Adrenal gland (tissue), 12 donors: ENCODE data around the gene MAP4K1. TPM values are rescaled to one million over a fixed set of nuclear protein-coding genes. Genes with fewer than 3 reads are reported as not detected.

ENCODE experiments used
- DNase-seq, 7 donors: peaks; one replicate each; pipeline ENCODE4 v3.0.0-alpha.2; 2019 to 2020
- H3K27ac ChIP-seq, 5 donors: fragments of 200-600 bp; sonication (generic) in 4 of 5; 1 replicate in 3 of 5; 2 replicates in 2 of 5; pipeline versions ENCODE4 v1.5.1 to v1.8.0; 2016 to 2020; ENCODE audit warnings: mild to moderate bottlenecking in 1 of 5
- H3K27me3 ChIP-seq: fragments of 200-600 bp; 2 replicates; pipeline ENCODE4 v1.8.0; 2021
- H3K36me3 ChIP-seq, 2 donors: fragments of 200-600 bp; replicated peaks in 1 of 2; 1 replicate in 1 of 2; 2 replicates in 1 of 2; pipeline versions ENCODE4 v1.5.1 to v1.8.0; 2018 to 2022
- H3K4me1 ChIP-seq, 2 donors: fragments of 200-600 bp; replicated peaks in 1 of 2; 1 replicate in 1 of 2; 2 replicates in 1 of 2; pipeline versions ENCODE4 v1.5.1 to v1.8.0; 2018 to 2021
- H3K4me3 ChIP-seq, 4 donors: fragments of 200-600 bp; sonication (generic) in 3 of 4; one replicate each; pipeline ENCODE4 v1.5.1; 2016 to 2018
- H3K9me3 ChIP-seq, 3 donors: fragments of 200-600 bp; sonication (generic) in 1 of 3; replicated peaks in 1 of 3; 1 replicate in 2 of 3; 2 replicates in 1 of 3; pipeline versions ENCODE4 v1.5.1 to v1.8.0; 2016 to 2021
- CTCF ChIP-seq, 6 experiments: fragments of 450-650 bp in 4 of 6; fragments of 200-600 bp in 2 of 6; sonication (generic) in 1 of 6; IDR thresholded peaks; 1 replicate in 5 of 6; 2 replicates in 1 of 6; pipeline versions ENCODE4 v1.5.1 to v1.8.0; 2016 to 2021; ENCODE audit warnings: antibody characterized with exemption in 6 of 6, mild to moderate bottlenecking in 2 of 6, moderate library complexity in 1 of 6
- POLR2A ChIP-seq, 2 donors: fragments of 450-650 bp; IDR thresholded peaks; one replicate each; pipeline ENCODE4 v1.6.1; 2017; ENCODE audit warnings: antibody characterized with exemption in 2 of 2, mild to moderate bottlenecking in 2 of 2, moderate library complexity in 1 of 2
- WGBS, 4 donors: extraction: QIAGEN DNeasy Blood & Tissue Kit in 2 of 4; methylation state at CpG; one replicate each; pipeline versions ENCODE4 v1.1.5 to v1.1.7; 2013 to 2017; 5-methylcytosine and 5-hydroxymethylcytosine counted together
- intact Hi-C, 2 donors: fragments of 100-400 bp; cut with DNase I; formaldehyde crosslinking; loops; one replicate each; pipeline versions ENCODE4 v1.14.1 to v1.15.0; 2022 to 2023
- polyA plus RNA-seq, 3 donors: library from polyadenylated mRNA; stranded (reverse); fragments of 200-250 nt in 2 of 3; fragments of 350-450 nt in 1 of 3; fragmentation: Illumina TruSeq in 1 of 3; extraction: RNeasy Lipid Tissue Mini Kit (QIAGEN cat#74804) in 1 of 3; gene quantifications; one replicate each; pipeline ENCODE4 v1.2.3, GENCODE V29; 2013 to 2014
- total RNA-seq, 9 donors: library from RNA; depleted of rRNA in 4 of 9; stranded (reverse); fragments of >200 nt in 4 of 9; fragments of 120-200 nt in 1 of 9; fragmentation: NEBNext Ultra II Directional in 1 of 9; extraction: Animal tissue kit (Norgen Biotek cat#: 25700) in 1 of 9; gene quantifications; one replicate each; pipeline versions ENCODE4 v1.1.0 to v1.2.4, GENCODE V29; 2013 to 2023
- donor health status: healthy with polysubstance abuse.
- donor health status: Bipolar disorder and iron deficiency.
- donor health status: DM: yes; HTN: yes; CAD: no.
- donor health status: DM: no; HTN: no; CAD: no.
- donor health status: DM: no; HTN: no; CAD: no.
- donor health status: DM: yes; HTN: yes; CAD: no.

MAP4K1 gene
- total and polyA plus RNA-seq, 12 donors = 1.1 to 12.5 (median 4.1) TPM

GRCh38 chr19:38563475-38563874 is 54.3 kb downstream of the MAP4K1 start:
- WGBS, 4 donors = 86 to 93% (median 89%) methylated on average over 9 of the region's 9 CpGs
- intact Hi-C loops = no loop called here
- no peak overlapping the region for H3K27ac ChIP-seq
- H3K27me3 ChIP-seq = peaks cover 8% of the 10 kb centered on the region
- no peaks in the 10 kb centered on the region for H3K4me1 ChIP-seq
- no peak for DNase-seq
- TF ChIP-seq POLR2A (IDR thresholded peaks at IDR 0.05) (no peak), CTCF (IDR thresholded peaks at IDR 0.05) (no peak)
- H3K36me3 ChIP-seq = no peaks in the 10 kb centered on the region
- no peak overlapping the region for H3K4me3 ChIP-seq
- H3K9me3 ChIP-seq = no peaks in the 10 kb centered on the region

- no peak for TF ChIP-seq CTCF (IDR thresholded peaks at IDR 0.05)
- H3K4me1 ChIP-seq = no peaks in the 10 kb centered on the region
- H3K27ac ChIP-seq = no peak overlapping the region
- H3K27me3 ChIP-seq = peaks cover 8% of the 10 kb centered on the region
- 76 to 85% (median 79%) methylated on average over 6 of the region's 6 CpGs for WGBS, 4 donors
- intact Hi-C loops = no loop called here
- DNase-seq = no peak
- H3K9me3 ChIP-seq = no peaks in the 10 kb centered on the region
- H3K4me3 ChIP-seq = no peak overlapping the region
- H3K36me3 ChIP-seq = no peaks in the 10 kb centered on the region
These were observed 55.7 kb downstream of the MAP4K1 start for GRCh38 chr19:38562096-38562495.

GRCh38 chr19:38561658-38562057 is 56.1 kb downstream of the MAP4K1 start:
- peaks cover 8% of the 10 kb centered on the region for H3K27me3 ChIP-seq
- WGBS, 4 donors = 82 to 90% (median 86%) methylated on average over 10 to 11 of the region's 11 CpGs
- intact Hi-C loops = no loop called here
- H3K9me3 ChIP-seq = no peaks in the 10 kb centered on the region
- DNase-seq = no peak
- no peak overlapping the region for H3K27ac ChIP-seq
- no peak overlapping the region for H3K4me3 ChIP-seq
- TF ChIP-seq CTCF (IDR thresholded peaks at IDR 0.05) (no peak), POLR2A (IDR thresholded peaks at IDR 0.05) (no peak)
- no peaks in the 10 kb centered on the region for H3K36me3 ChIP-seq
- no peaks in the 10 kb centered on the region for H3K4me1 ChIP-seq

- Histone ChIP-seq H3K4me3 (no peak overlapping the region), H3K4me1 (no peaks in the 10 kb centered on the region), H3K27ac (no peak overlapping the region), H3K27me3 (peaks cover 8% of the 10 kb centered on the region), H3K9me3 (no peaks in the 10 kb centered on the region), H3K36me3 (no peaks in the 10 kb centered on the region)
- no peak for DNase-seq
- WGBS, 4 donors = 91 to 95% (median 93%) methylated on average over 42 of the region's 42 CpGs
- intact Hi-C loops = no loop called here
- TF ChIP-seq CTCF (IDR thresholded peaks at IDR 0.05) (no peak), POLR2A (IDR thresholded peaks at IDR 0.05) (no peak)
These were observed 56.6 kb downstream of the MAP4K1 start for GRCh38 chr19:38561053-38561606.
